Right hindlimb (tissue), 1 donor: ENCODE results near the gene CPT1B.
"Not testable (repeated sequence)": the region's sequence is repeated elsewhere in the genome, so short reads cannot be mapped to it uniquely, and the experiment has no call there.

ENCODE experiments used
- DNase-seq: peaks from one replicate; pipeline ENCODE4 v3.0.0-alpha.2; 2018

Gene CPT1B

GRCh38 chr22:50544078-50544745 lies 34.0 kb downstream of the CPT1B start:
- no peak for DNase-seq

GRCh38 chr22:50542416-50542927 lies 35.8 kb downstream of the CPT1B start:
- DNase-seq, result no peak

- not testable (repeated sequence) for DNase-seq
Observed at GRCh38 chr22:50541667-50542026, 36.6 kb downstream of the CPT1B start.

GRCh38 chr22:50540381-50540780 lies 37.8 kb downstream of the CPT1B start:
- no peak for DNase-seq

- DNase-seq, result no peak
Observed at GRCh38 chr22:50537765-50538164, 40.5 kb downstream of the CPT1B start.

- no peak for DNase-seq
Observed at GRCh38 chr22:50536226-50536625, 42.0 kb downstream of the CPT1B start.

GRCh38 chr22:50535113-50535512 lies 43.1 kb downstream of the CPT1B start:
- DNase-seq, result no peak

GRCh38 chr22:50533856-50534711 lies 44.1 kb downstream of the CPT1B start:
- not testable (repeated sequence) for DNase-seq

- no peak for DNase-seq
Observed at GRCh38 chr22:50532824-50533796, 45.1 kb downstream of the CPT1B start.

- DNase-seq, result peak; percentile 84
Observed at GRCh38 chr22:50531962-50532674, 46.1 kb downstream of the CPT1B start.

- no peak for DNase-seq
Observed at GRCh38 chr22:50531546-50531961, 46.7 kb downstream of the CPT1B start.

- DNase-seq, result peak; percentile 81
Observed at GRCh38 chr22:50530877-50531545, 47.2 kb downstream of the CPT1B start.

- no peak for DNase-seq
Observed at GRCh38 chr22:50530580-50530876, 47.7 kb downstream of the CPT1B start.

GRCh38 chr22:50529897-50530579 lies 48.2 kb downstream of the CPT1B start, which contains the start of gene TYMP:
TSS of gene TYMP (minus strand) at chr22:50530012. CDS start at chr22:50529709, 303 bp downstream.
- DNase-seq, result peak; percentile 85

- DNase-seq, result peak; percentile 58
Observed at GRCh38 chr22:50529416-50529896, 48.8 kb downstream of the CPT1B start.

GRCh38 chr22:50528682-50529415 lies 49.4 kb downstream of the CPT1B start:
- DNase-seq, result no peak

- DNase-seq, result no peak
Observed at GRCh38 chr22:50527921-50528681, 50.1 kb downstream of the CPT1B start.

- peak; percentile 46 for DNase-seq
Observed at GRCh38 chr22:50526834-50527801, 51.1 kb downstream of the CPT1B start.
